22Rv1 (cell line): ENCODE results near the gene MAN2B2.

Source experiments
- CTCF ChIP-seq: fragments of 450-650 bp; IDR thresholded peaks from 2 replicates; pipeline ENCODE4 v1.5.1; 2017; ENCODE audit warnings: mild to moderate bottlenecking
- ZFX ChIP-seq: fragments of 450-650 bp; IDR thresholded peaks from 2 replicates; pipeline ENCODE4 v1.6.1; 2017; ENCODE audit warnings: antibody characterized with exemption, borderline replicate concordance

GRCh38 chr4:6644792-6645530 is 70.0 kb downstream of the MAN2B2 start:
- TF ChIP-seq CTCF (no peak), ZFX (no peak)
